ACC112 (cell line): ENCODE data around the gene CDH23.

Source experiments
- H2AFZ ChIP-seq: fragments of 200-600 bp; sonication (generic); one replicate; pipeline ENCODE4 v1.6.0; 2017; ENCODE audit warnings: antibody characterized with exemption, low read length; ENCODE audit not compliant: unreplicated experiment
- H3K27ac ChIP-seq: fragments of 200-600 bp; sonication (generic); 2 replicates; pipeline ENCODE4 v1.5.1; 2014; ENCODE audit warnings: low read depth, mild to moderate bottlenecking, antibody characterized with exemption, low read length, moderate library complexity
- H3K27me3 ChIP-seq: fragments of 200-600 bp; sonication (generic); 2 replicates; pipeline ENCODE4 v1.6.1; 2014; ENCODE audit warnings: mild to moderate bottlenecking, antibody characterized with exemption, low read length, moderate library complexity, mixed read lengths; ENCODE audit not compliant: insufficient read depth
- H3K36me3 ChIP-seq: fragments of 200-600 bp; sonication (generic); 2 replicates; pipeline ENCODE4 v1.6.1; 2016; ENCODE audit warnings: mild to moderate bottlenecking, antibody characterized with exemption, low read length, moderate library complexity, mixed read lengths; ENCODE audit not compliant: insufficient read depth
- H3K4me1 ChIP-seq: fragments of 200-600 bp; sonication (generic); one replicate; pipeline ENCODE4 v1.6.1; 2016; ENCODE audit warnings: low read length, mixed read lengths; ENCODE audit not compliant: insufficient read depth, unreplicated experiment, control insufficient read depth
- H3K4me3 ChIP-seq: fragments of 200-600 bp; sonication (generic); 2 replicates; pipeline ENCODE4 v1.5.1; 2014; ENCODE audit warnings: mild to moderate bottlenecking, low read depth, low read length
- H3K79me2 ChIP-seq: fragments of 200-600 bp; sonication (generic); one replicate; pipeline ENCODE4 v1.6.0; 2016; ENCODE audit warnings: low read length; ENCODE audit not compliant: control insufficient read depth, unreplicated experiment, insufficient read depth

CDH23 gene

GRCh38 chr10:71529207-71529827 is 132.6 kb downstream of the CDH23 start:
- H3K36me3 ChIP-seq: no peaks in the 10 kb centered on the region
- no peaks in the 10 kb centered on the region for H3K79me2 ChIP-seq
- no peak overlapping the region for H2AFZ ChIP-seq
- no peak overlapping the region for H3K4me3 ChIP-seq
- peaks cover 5% of the 10 kb centered on the region; the same call in 1 of the 2 replicates for H3K27me3 ChIP-seq
- H3K27ac ChIP-seq: no peak overlapping the region
- no peaks in the 10 kb centered on the region for H3K4me1 ChIP-seq

- no peak overlapping the region for H3K4me3 ChIP-seq
- H3K79me2 ChIP-seq: no peaks in the 10 kb centered on the region
- 0 out of 2 replicates have a peak, but pooled peaks cover 2% of the 10 kb centered on the region for H3K27me3 ChIP-seq
- H3K27ac ChIP-seq: no peak overlapping the region
- H2AFZ ChIP-seq: no peak overlapping the region
- no peaks in the 10 kb centered on the region for H3K36me3 ChIP-seq
- H3K4me1 ChIP-seq: no peaks in the 10 kb centered on the region
Observed at GRCh38 chr10:71530781-71531180, 134.1 kb downstream of the CDH23 start.

- H2AFZ ChIP-seq: no peak overlapping the region
- H3K27me3 ChIP-seq: no peaks in the 10 kb centered on the region
- H3K36me3 ChIP-seq: no peaks in the 10 kb centered on the region
Observed at GRCh38 chr10:71531485-71532446, 135.0 kb downstream of the CDH23 start.

GRCh38 chr10:71532878-71533277 is 136.2 kb downstream of the CDH23 start:
- Histone ChIP-seq H3K79me2 (no peaks in the 10 kb centered on the region), H3K4me1 (no peaks in the 10 kb centered on the region), H2AFZ (no peak overlapping the region), H3K36me3 (no peaks in the 10 kb centered on the region), H3K27ac (no peak overlapping the region), H3K27me3 (no peaks in the 10 kb centered on the region), H3K4me3 (no peak overlapping the region)

More at GRCh38 chr10:71531485-71532446, 135.0 kb downstream of the CDH23 start:
- Histone ChIP-seq H3K27ac (no peak overlapping the region), H3K79me2 (no peaks in the 10 kb centered on the region), H3K4me3 (no peak overlapping the region), H3K4me1 (no peaks in the 10 kb centered on the region)

GRCh38 chr10:71533936-71534335 is 137.2 kb downstream of the CDH23 start:
- H2AFZ ChIP-seq: no peak overlapping the region
- H3K4me1 ChIP-seq: no peaks in the 10 kb centered on the region
- no peak overlapping the region for H3K4me3 ChIP-seq
- H3K79me2 ChIP-seq: no peaks in the 10 kb centered on the region
- H3K36me3 ChIP-seq: no peaks in the 10 kb centered on the region
- H3K27me3 ChIP-seq: peaks cover 5% of the 10 kb centered on the region
- no peak overlapping the region for H3K27ac ChIP-seq

GRCh38 chr10:71534568-71535194 is 138.0 kb downstream of the CDH23 start:
- H3K79me2 ChIP-seq: no peaks in the 10 kb centered on the region
- no peaks in the 10 kb centered on the region for H3K36me3 ChIP-seq
- H2AFZ ChIP-seq: no peak overlapping the region
- H3K4me1 ChIP-seq: no peaks in the 10 kb centered on the region
- no peak overlapping the region for H3K4me3 ChIP-seq
- no peak overlapping the region for H3K27ac ChIP-seq
- H3K27me3 ChIP-seq: peaks cover 12% of the 10 kb centered on the region

GRCh38 chr10:71536332-71536731 is 139.6 kb downstream of the CDH23 start:
- no peaks in the 10 kb centered on the region for H3K79me2 ChIP-seq
- no peak overlapping the region for H2AFZ ChIP-seq
- peaks cover 27% of the 10 kb centered on the region for H3K27me3 ChIP-seq
- no peak overlapping the region for H3K27ac ChIP-seq
- H3K4me3 ChIP-seq: no peak overlapping the region
- H3K4me1 ChIP-seq: no peaks in the 10 kb centered on the region
- H3K36me3 ChIP-seq: no peaks in the 10 kb centered on the region

GRCh38 chr10:71537125-71537524 is 140.4 kb downstream of the CDH23 start:
- Histone ChIP-seq H3K36me3 (no peaks in the 10 kb centered on the region), H3K27ac (no peak overlapping the region), H3K27me3 (peaks cover 34% of the 10 kb centered on the region), H2AFZ (no peak overlapping the region), H3K4me1 (no peaks in the 10 kb centered on the region), H3K4me3 (no peak overlapping the region), H3K79me2 (no peaks in the 10 kb centered on the region)

GRCh38 chr10:71537681-71538080 is 141.0 kb downstream of the CDH23 start:
- H3K27ac ChIP-seq: no peak overlapping the region
- no peak overlapping the region for H3K4me3 ChIP-seq
- no peaks in the 10 kb centered on the region for H3K4me1 ChIP-seq
- no peaks in the 10 kb centered on the region for H3K36me3 ChIP-seq
- peaks cover 39% of the 10 kb centered on the region for H3K27me3 ChIP-seq
- H2AFZ ChIP-seq: no peak overlapping the region
- no peaks in the 10 kb centered on the region for H3K79me2 ChIP-seq

GRCh38 chr10:71538608-71539260 is 142.0 kb downstream of the CDH23 start:
- H3K27ac ChIP-seq: no peak overlapping the region
- H3K4me1 ChIP-seq: no peaks in the 10 kb centered on the region
- no peaks in the 10 kb centered on the region for H3K36me3 ChIP-seq
- H2AFZ ChIP-seq: no peak overlapping the region
- no peaks in the 10 kb centered on the region for H3K79me2 ChIP-seq
- H3K27me3 ChIP-seq: peaks cover 48% of the 10 kb centered on the region
- no peak overlapping the region for H3K4me3 ChIP-seq
